H1 (cell line): ENCODE data around the gene CDH12. TPM values are rescaled to one million over a fixed set of nuclear protein-coding genes. Genes with fewer than 3 reads are reported as not detected.

Experiments used
- CTCF ChIA-PET: fragments of 300-600 bp; sonication (Branson Sonifier 250); formaldehyde crosslinking; loops from one replicate; lab custom pipeline; 2021; ENCODE audit not compliant: partially characterized antibody; lab: Charles Lee
- POLR2A ChIA-PET: fragments of 300-600 bp; sonication (Branson Sonifier 250); formaldehyde crosslinking; loops from one replicate; lab custom pipeline; 2021; ENCODE audit warnings: inconsistent platforms; ENCODE audit not compliant: partially characterized antibody; lab: Charles Lee
- DNase-seq, 2 experiments: peaks; one replicate each; pipeline versions ENCODE4 v3.0.0 to v3.0.0-alpha.2; 2010 to 2022; ENCODE audit warnings: low spot score in 2 of 2, low read depth in 1 of 2, mixed read lengths in 1 of 2
- FAIRE-seq: peaks from 2 replicates; lab custom pipeline; 2011; peaks lifted over from hg19 to GRCh38; lab: Jason Lieb, UNC
- H2AFZ ChIP-seq: 2 replicates; pipeline ENCODE4 v1.8.1; 2012; ENCODE audit warnings: low read length, inconsistent platforms
- H2AK5ac ChIP-seq: 2 replicates; pipeline ENCODE4 v1.6.1; 2013; ENCODE audit warnings: low read depth, low read length
- H2BK120ac ChIP-seq: replicated peaks from 2 replicates; pipeline ENCODE3; 2013; ENCODE audit warnings: low read depth, low read length, inconsistent platforms
- H2BK12ac ChIP-seq: 2 replicates; pipeline ENCODE4 v1.6.1; 2013; ENCODE audit warnings: low read depth, low read length
- H2BK15ac ChIP-seq: 2 replicates; pipeline ENCODE4 v1.6.1; 2013; ENCODE audit warnings: low read length
- H2BK20ac ChIP-seq: 2 replicates; pipeline ENCODE4 v1.6.1; 2013; ENCODE audit warnings: low read length
- H2BK5ac ChIP-seq: 2 replicates; pipeline ENCODE4 v1.6.1; 2013; ENCODE audit warnings: low read depth, low read length
- H3K14ac ChIP-seq: 2 replicates; pipeline ENCODE4 v1.6.1; 2013; ENCODE audit warnings: inconsistent platforms; ENCODE audit not compliant: insufficient read length
- H3K18ac ChIP-seq: 2 replicates; pipeline ENCODE4 v1.6.1; 2013; ENCODE audit warnings: low read length; ENCODE audit errors: extremely low read depth
- H3K23ac ChIP-seq: 2 replicates; pipeline ENCODE4 v1.6.1; 2013; ENCODE audit warnings: inconsistent platforms; ENCODE audit not compliant: insufficient read length
- H3K23me2 ChIP-seq: 2 replicates; pipeline ENCODE4 v1.6.1; 2013; ENCODE audit warnings: low read depth, low read length
- H3K27ac ChIP-seq: 2 replicates; pipeline ENCODE4 v1.6.1; 2011; ENCODE audit warnings: low read depth, low read length, inconsistent platforms
- H3K27me3 ChIP-seq, 4 experiments: replicated peaks in 1 of 4; 1 replicate in 1 of 4; 2 replicates in 3 of 4; pipeline versions ENCODE4 v1.6.1 to v1.8.1; 2011 to 2013; ENCODE audit warnings: low read length in 3 of 4, mild to moderate bottlenecking in 3 of 4, inconsistent platforms in 2 of 4, mixed read lengths in 2 of 4, moderate library complexity in 1 of 4; ENCODE audit not compliant: control insufficient read depth in 3 of 4, insufficient read depth in 3 of 4; ENCODE audit errors: extremely low read depth in 1 of 4
- H3K36me3 ChIP-seq, 4 experiments: 2 replicates each; pipeline versions ENCODE4 v1.6.1 to v1.8.1; 2011 to 2013; ENCODE audit warnings: mild to moderate bottlenecking in 4 of 4, low read length in 3 of 4, moderate library complexity in 2 of 4, control low read depth in 1 of 4, inconsistent platforms in 1 of 4; ENCODE audit not compliant: insufficient read depth in 4 of 4, control insufficient read depth in 2 of 4
- H3K4ac ChIP-seq: replicated peaks from 2 replicates; pipeline ENCODE3; 2013; ENCODE audit warnings: low read length, low read depth, mixed read lengths, inconsistent platforms; ENCODE audit not compliant: insufficient read length
- H3K4me1 ChIP-seq, 4 experiments: replicated peaks in 1 of 4; 1 replicate in 1 of 4; 2 replicates in 3 of 4; pipeline versions ENCODE4 v1.6.1 to v1.8.1; 2011 to 2013; ENCODE audit warnings: low read length in 3 of 4, inconsistent platforms in 2 of 4, mixed read lengths in 1 of 4; ENCODE audit not compliant: insufficient read depth in 4 of 4, control insufficient read depth in 3 of 4
- H3K4me2 ChIP-seq, 2 experiments: 2 replicates each; pipeline versions ENCODE4 v1.6.1 to v1.8.1; 2011 to 2013; ENCODE audit warnings: low read depth in 2 of 2, low read length in 2 of 2, control low read depth in 1 of 2, inconsistent platforms in 1 of 2, mild to moderate bottlenecking in 1 of 2; ENCODE audit not compliant: insufficient read depth in 1 of 2
- H3K4me3 ChIP-seq, 4 experiments: fragments of 200-600, 300-600 bp in 1 of 4; sonication (generic), shearing (Covaris generic), sonication (Bioruptor Twin) in 1 of 4; 2 replicates each; pipeline versions ENCODE4 v1.5.1 to v1.8.1; 2011 to 2016; ENCODE audit warnings: low read length in 4 of 4, low read depth in 3 of 4, control low read depth in 2 of 4, inconsistent platforms in 2 of 4, mild to moderate bottlenecking in 2 of 4, mixed read lengths in 1 of 4, moderate library complexity in 1 of 4; ENCODE audit not compliant: insufficient read depth in 2 of 4; ENCODE audit errors: extremely low read depth in 1 of 4
- H3K56ac ChIP-seq: replicated peaks from 2 replicates; pipeline ENCODE3; 2013; ENCODE audit warnings: low read depth, mild to moderate bottlenecking, mixed read lengths, low read length, inconsistent platforms; ENCODE audit not compliant: insufficient read length
- H3K79me1 ChIP-seq: 2 replicates; pipeline ENCODE4 v1.6.1; 2013; ENCODE audit warnings: low read depth, low read length, control low read depth
- H3K79me2 ChIP-seq, 2 experiments: 2 replicates each; pipeline versions ENCODE4 v1.6.1 to v1.8.1; 2012 to 2013; ENCODE audit warnings: low read length in 2 of 2, mild to moderate bottlenecking in 2 of 2, inconsistent platforms in 1 of 2; ENCODE audit not compliant: insufficient read depth in 2 of 2, control insufficient read depth in 1 of 2
- H3K9ac ChIP-seq, 4 experiments: replicated peaks in 1 of 4; 1 replicate in 1 of 4; 2 replicates in 3 of 4; pipeline versions ENCODE4 v1.6.1 to v1.8.1; 2011 to 2013; ENCODE audit warnings: low read depth in 3 of 4, low read length in 3 of 4, control low read depth in 2 of 4, mild to moderate bottlenecking in 2 of 4, moderate library complexity in 2 of 4, inconsistent platforms in 1 of 4; ENCODE audit errors: extremely low read depth in 1 of 4
- H3K9me3 ChIP-seq, 2 experiments: 2 replicates each; pipeline versions ENCODE4 v1.6.1 to v1.8.1; 2012 to 2013; ENCODE audit warnings: mild to moderate bottlenecking in 2 of 2, moderate library complexity in 2 of 2, control low read depth in 1 of 2, inconsistent platforms in 1 of 2, low read depth in 1 of 2, low read length in 1 of 2, mixed read lengths in 1 of 2; ENCODE audit not compliant: insufficient read depth in 2 of 2
- H4K20me1 ChIP-seq, 2 experiments: replicated peaks in 1 of 2; 2 replicates each; pipeline versions ENCODE3 to v1.8.1; 2011 to 2013; ENCODE audit warnings: inconsistent platforms in 2 of 2, low read length in 2 of 2, mild to moderate bottlenecking in 1 of 2; ENCODE audit not compliant: insufficient read depth in 2 of 2, control insufficient read depth in 1 of 2
- H4K5ac ChIP-seq: 2 replicates; pipeline ENCODE4 v1.6.1; 2013; ENCODE audit warnings: low read length, low read depth, mixed read lengths, inconsistent platforms; ENCODE audit not compliant: insufficient read length
- H4K8ac ChIP-seq: 2 replicates; pipeline ENCODE4 v1.8.0; 2013; ENCODE audit warnings: mild to moderate bottlenecking, moderate library complexity, low read length, inconsistent platforms; ENCODE audit not compliant: insufficient read depth; ENCODE audit errors: extremely low read depth
- H4K91ac ChIP-seq: replicated peaks from 2 replicates; pipeline ENCODE3; 2013; ENCODE audit warnings: low read length, mixed read lengths, inconsistent platforms; ENCODE audit not compliant: insufficient read length
- BACH1 ChIP-seq: IDR thresholded peaks from 2 replicates; pipeline ENCODE4 v1.6.1; 2012; ENCODE audit warnings: low read length, improper control_type of control experiment
- BCL11A ChIP-seq, 2 experiments: IDR thresholded peaks; one replicate each; pipeline ENCODE4 v1.6.1; 2011; ENCODE audit warnings: low read depth in 2 of 2, low read length in 2 of 2, mild to moderate bottlenecking in 2 of 2
- CEBPB ChIP-seq: IDR thresholded peaks from 2 replicates; pipeline ENCODE4 v1.6.1; 2012; ENCODE audit warnings: low read depth, low read length
- CHD1 ChIP-seq: IDR thresholded peaks from 2 replicates; pipeline ENCODE4 v1.6.1; 2012; ENCODE audit warnings: low read depth, low read length, improper control_type of control experiment
- CHD2 ChIP-seq: IDR thresholded peaks from 2 replicates; pipeline ENCODE4 v1.6.1; 2012; ENCODE audit warnings: low read length, improper control_type of control experiment
- FOSL1 ChIP-seq: IDR thresholded peaks from 2 replicates; pipeline ENCODE4 v1.6.1; 2011; ENCODE audit warnings: mild to moderate bottlenecking, low read depth, low read length, moderate library complexity; ENCODE audit not compliant: insufficient read depth
- GTF2F1 ChIP-seq: IDR thresholded peaks from 2 replicates; pipeline ENCODE4 v1.6.1; 2012; ENCODE audit warnings: low read depth, low read length, improper control_type of control experiment, borderline replicate concordance
- KDM5A ChIP-seq: fragments of 200-600 bp; IDR thresholded peaks from 2 replicates; pipeline ENCODE4 v1.7.1; 2012; ENCODE audit warnings: mild to moderate bottlenecking, low read length, inconsistent platforms, mixed read lengths
- MAX ChIP-seq: IDR thresholded peaks from 2 replicates; pipeline ENCODE4 v1.6.1; 2012; ENCODE audit warnings: inconsistent platforms
- POLR2A ChIP-seq, 2 experiments: IDR thresholded peaks; 1 replicate in 1 of 2; 2 replicates in 1 of 2; pipeline ENCODE4 v1.6.1; 2011; ENCODE audit warnings: low read depth in 2 of 2, low read length in 2 of 2, mild to moderate bottlenecking in 2 of 2; ENCODE audit errors: control extremely low read depth in 1 of 2
- POLR2AphosphoS5 ChIP-seq: IDR thresholded peaks from 2 replicates; pipeline ENCODE4 v1.6.1; 2011; ENCODE audit warnings: low read depth, low read length
- RFX5 ChIP-seq: IDR thresholded peaks from 2 replicates; pipeline ENCODE4 v1.6.1; 2011; ENCODE audit warnings: low read depth, low read length, improper control_type of control experiment, borderline replicate concordance
- SIN3A ChIP-seq, 2 experiments: IDR thresholded peaks in 1 of 2; conservative IDR thresholded peaks in 1 of 2; 2 replicates each; pipeline ENCODE4 v1.6.1; 2011 to 2012; ENCODE audit warnings: low read length in 2 of 2, improper control_type of control experiment in 1 of 2, low read depth in 1 of 2, mild to moderate bottlenecking in 1 of 2
- SIRT6 ChIP-seq: IDR thresholded peaks from one replicate; pipeline ENCODE4 v1.7.1; 2012; ENCODE audit warnings: low read length, inconsistent platforms
- SIX5 ChIP-seq: IDR thresholded peaks from 2 replicates; pipeline ENCODE4 v1.6.1; 2011; ENCODE audit warnings: mild to moderate bottlenecking, low read depth, low read length
- TAF1 ChIP-seq: IDR thresholded peaks from 2 replicates; pipeline ENCODE4 v1.6.1; 2011; ENCODE audit warnings: mild to moderate bottlenecking, low read depth, low read length
- TAF7 ChIP-seq: optimal IDR thresholded peaks from 2 replicates; pipeline ENCODE3; 2011; ENCODE audit warnings: low read depth, mild to moderate bottlenecking, inconsistent platforms, low read length, moderate library complexity, borderline replicate concordance
- ZNF274 ChIP-seq: IDR thresholded peaks from 2 replicates; pipeline ENCODE4 v1.7.0; 2012; ENCODE audit warnings: low read length, borderline replicate concordance; ENCODE audit errors: extremely low read depth
- polyA plus RNA-seq, 7 experiments: library from polyadenylated mRNA; depleted of rRNA in 3 of 7; stranded (reverse) in 5 of 7; unstranded in 2 of 7; fragments of >200 nt in 5 of 7; fragments of 200-250 nt in 2 of 7; gene quantifications; 1 replicate in 5 of 7; 2 replicates in 1 of 7; 4 replicates in 1 of 7; pipeline versions ENCODE4 v1.2.1 to v1.2.3, GENCODE V29; 2011 to 2013; ENCODE audit warnings: missing spikeins in 2 of 7, mixed read lengths in 2 of 7
- total RNA-seq: library from RNA; stranded (reverse); fragmentation: NEBNext Ultra II Directional; extraction: Animal tissue kit (Norgen Biotek cat#: 25700); gene quantifications from 2 replicates; pipeline ENCODE4 v1.2.1, GENCODE V29; 2021

The CDH12 gene
- total and polyA plus RNA-seq, 2 of the 8 experiments (the other 6 are each of a cell fraction or from before 2014, with no cell fraction given), result 0.03 TPM; not detected in 1

DNA sequence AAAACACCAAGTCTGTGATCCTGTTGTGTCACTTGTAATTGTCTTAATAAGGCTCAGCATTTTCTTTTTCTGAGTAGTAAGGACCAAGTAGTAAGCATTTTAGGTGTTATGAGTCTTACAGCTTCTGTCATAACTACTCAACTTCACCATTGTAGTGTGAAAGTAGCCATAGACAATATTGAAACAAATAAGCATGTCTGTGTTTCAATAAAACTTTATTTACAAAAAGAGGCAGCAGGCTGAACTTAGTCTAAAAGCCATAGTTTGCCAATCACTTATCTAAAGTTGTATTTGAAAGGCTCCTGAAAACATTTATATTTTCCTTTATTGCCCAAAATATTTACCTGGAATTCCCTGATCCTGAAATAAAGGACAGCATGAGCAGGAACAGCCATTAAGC is 796.1 kb downstream of the CDH12 start:
- Histone ChIP-seq H3K9me3 (no peaks in the 10 kb centered on the region), H2BK15ac (no peak overlapping the region), H3K23ac (no peak overlapping the region), H2BK5ac (no peak overlapping the region), H3K27ac (no peak overlapping the region), H3K4me3 (no peak overlapping the region), H2AK5ac (no peak overlapping the region), H4K5ac (no peak overlapping the region), H3K4ac (no peak overlapping the region), H3K4me1 (no peaks in the 10 kb centered on the region), H3K27me3 (no peaks in the 10 kb centered on the region), H4K20me1 (no peaks in the 10 kb centered on the region), H4K91ac (no peak overlapping the region), H3K18ac (no peak overlapping the region), H3K79me1 (no peaks in the 10 kb centered on the region), H3K14ac (no peak overlapping the region), H2BK20ac (no peak overlapping the region), H2AFZ (no peak overlapping the region), H4K8ac (no peak overlapping the region), H3K9ac (no peak overlapping the region), H3K4me2 (no peak overlapping the region), H3K36me3 (no peaks in the 10 kb centered on the region), H2BK12ac (no peak overlapping the region), H3K56ac (no peak overlapping the region), H3K79me2 (no peaks in the 10 kb centered on the region), H2BK120ac (no peak overlapping the region), H3K23me2 (no peaks in the 10 kb centered on the region)
- no peak for DNase-seq
- TF ChIP-seq MAX, result no peak
- no peak for TF ChIP-seq TAF1
- no peak for TF ChIP-seq GTF2F1
- TF ChIP-seq FOSL1, result no peak
- no peak for TF ChIP-seq POLR2AphosphoS5
- TF ChIP-seq RFX5, result no peak
- TF ChIP-seq TAF7, result no peak
- no peak for TF ChIP-seq SIN3A (conservative IDR thresholded peaks at IDR 0.05 in 1 of 2, IDR thresholded peaks at IDR 0.05 in 1 of 2; ENCODE audit: low read depth in 1 of 2, low read length in 2 of 2)
- TF ChIP-seq BCL11A (IDR thresholded peaks at IDR 0.05; ENCODE audit: low read depth in 2 of 2, low read length in 2 of 2), result no peak
- no peak for TF ChIP-seq KDM5A
- no peak for TF ChIP-seq CEBPB
- TF ChIP-seq POLR2A (IDR thresholded peaks at IDR 0.05; ENCODE audit: control extremely low read depth in 1 of 2, low read depth in 2 of 2, low read length in 2 of 2), result no peak
- no peak for TF ChIP-seq BACH1
- TF ChIP-seq SIX5, result no peak
- no peak for TF ChIP-seq CHD1
- no peak for TF ChIP-seq ZNF274
- TF ChIP-seq CHD2, result no peak
- no peak for TF ChIP-seq SIRT6
- no peak for FAIRE-seq
- ChIA-PET POLR2A (no interaction called here), CTCF (no interaction called here)
